Liver (tissue), 9 donors: ENCODE measurements around the gene ARHGAP8. TPM values are rescaled to one million over a fixed set of nuclear protein-coding genes. Genes with fewer than 3 reads are reported as not detected.

ENCODE experiments used
- DNase-seq: peaks from one replicate; pipeline ENCODE4 v3.0.0-alpha.2; 2017; ENCODE audit warnings: low spot score
- H3K27ac ChIP-seq, 2 donors: one replicate each; pipeline ENCODE4 v1.7.0; 2013; ENCODE audit warnings: inconsistent platforms in 2 of 2, low read length in 2 of 2, control low read depth in 1 of 2, low read depth in 1 of 2, mild to moderate bottlenecking in 1 of 2
- H3K27me3 ChIP-seq, 4 donors: one replicate each; pipeline versions ENCODE4 v1.6.1 to v1.7.0; 2013; ENCODE audit warnings: low read length in 3 of 4, inconsistent platforms in 1 of 4, mild to moderate bottlenecking in 1 of 4, moderate library complexity in 1 of 4; ENCODE audit not compliant: control insufficient read depth in 4 of 4, insufficient read depth in 4 of 4
- H3K36me3 ChIP-seq, 4 donors: one replicate each; pipeline versions ENCODE4 v1.6.1 to v1.7.0; 2013; ENCODE audit warnings: low read length in 3 of 4, mild to moderate bottlenecking in 3 of 4, low read depth in 1 of 4, moderate library complexity in 1 of 4; ENCODE audit not compliant: control insufficient read depth in 4 of 4, insufficient read depth in 3 of 4
- H3K4me1 ChIP-seq, 4 donors: one replicate each; pipeline versions ENCODE4 v1.6.1 to v1.7.0; 2013; ENCODE audit warnings: low read length in 3 of 4, mild to moderate bottlenecking in 3 of 4, moderate library complexity in 1 of 4; ENCODE audit not compliant: control insufficient read depth in 4 of 4, insufficient read depth in 4 of 4
- H3K4me3 ChIP-seq, 3 donors: one replicate each; pipeline versions ENCODE4 v1.6.1 to v1.7.0; 2013; ENCODE audit warnings: low read length in 3 of 3, control low read depth in 1 of 3, low read depth in 1 of 3, mild to moderate bottlenecking in 1 of 3
- H3K9ac ChIP-seq, 2 donors: one replicate each; pipeline ENCODE4 v1.7.0; 2013; ENCODE audit warnings: low read length in 2 of 2, mild to moderate bottlenecking in 2 of 2, moderate library complexity in 2 of 2, control low read depth in 1 of 2, low read depth in 1 of 2
- H3K9me3 ChIP-seq, 4 donors: one replicate each; pipeline versions ENCODE4 v1.6.1 to v1.7.0; 2013; ENCODE audit warnings: low read length in 3 of 4; ENCODE audit not compliant: control insufficient read depth in 4 of 4
- EGR1 ChIP-seq, 2 donors: IDR thresholded peaks; 2 replicates each; pipeline ENCODE4 v1.6.1; 2016 to 2018; ENCODE audit warnings: antibody characterized with exemption in 2 of 2, low read depth in 2 of 2
- GABPA ChIP-seq, 2 donors: IDR thresholded peaks in 1 of 2; conservative IDR thresholded peaks in 1 of 2; 2 replicates each; pipeline ENCODE4 v1.6.1; 2016; ENCODE audit warnings: antibody characterized with exemption in 2 of 2, mild to moderate bottlenecking in 1 of 2, moderate library complexity in 1 of 2
- HNF4G ChIP-seq: IDR thresholded peaks from 2 replicates; pipeline ENCODE4 v1.6.1; 2016; ENCODE audit warnings: antibody characterized with exemption
- JUND ChIP-seq, 2 donors: IDR thresholded peaks; 2 replicates each; pipeline ENCODE4 v1.6.1; 2016; ENCODE audit warnings: antibody characterized with exemption in 2 of 2
- NR2F2 ChIP-seq: IDR thresholded peaks from 2 replicates; pipeline ENCODE4 v1.6.1; 2016; ENCODE audit warnings: antibody characterized with exemption
- RAD21 ChIP-seq, 2 donors: IDR thresholded peaks; 2 replicates each; pipeline ENCODE4 v1.6.1; 2016; ENCODE audit warnings: antibody characterized with exemption in 2 of 2, mild to moderate bottlenecking in 2 of 2
- RXRA ChIP-seq, 2 donors: IDR thresholded peaks; 2 replicates each; pipeline ENCODE4 v1.6.1; 2017 to 2018; ENCODE audit warnings: antibody characterized with exemption in 2 of 2, mild to moderate bottlenecking in 1 of 2
- TAF1 ChIP-seq: conservative IDR thresholded peaks from 2 replicates; pipeline ENCODE4 v1.6.1; 2016; ENCODE audit warnings: antibody characterized with exemption, mild to moderate bottlenecking
- WGBS: extraction: QIAGEN DNeasy Blood & Tissue Kit; methylation state at CpG from one replicate; pipeline ENCODE4 v1.1.7; 2013; 5-methylcytosine and 5-hydroxymethylcytosine counted together
- polyA plus RNA-seq, 2 donors: library from polyadenylated mRNA; stranded (reverse) in 1 of 2; unstranded in 1 of 2; fragments of 200-250 nt in 1 of 2; fragments of >200 nt in 1 of 2; fragmentation: Nextera tagmentation in 1 of 2; extraction: Ambion mirVana in 1 of 2; gene quantifications; one replicate each; pipeline versions ENCODE4 v1.2.1 to v1.2.3, GENCODE V29; 2013 to 2015
- total RNA-seq, 2 donors: library from RNA; depleted of rRNA; stranded (reverse); fragments of >200 nt; gene quantifications; one replicate each; pipeline ENCODE4 v1.2.3, GENCODE V29; 2014
- TF ChIP-seq, protein P1 (sequence below): IDR thresholded peaks from 2 replicates; pipeline ENCODE4 v1.6.1; 2016; ENCODE audit warnings: antibody characterized with exemption
- TF ChIP-seq, protein P2 (sequence below): IDR thresholded peaks from 2 replicates; pipeline ENCODE4 v1.6.1; 2016; ENCODE audit warnings: antibody characterized with exemption, mild to moderate bottlenecking
- TF ChIP-seq, protein P3 (sequence below): IDR thresholded peaks from 2 replicates; pipeline ENCODE4 v1.6.1; 2016; ENCODE audit warnings: antibody characterized with exemption
- TF ChIP-seq, protein P4 (sequence below): fragments of 150-350 bp; IDR thresholded peaks from 2 replicates; pipeline ENCODE4 v1.5.1; 2017; ENCODE audit warnings: improper control_type of control experiment, low read depth, low read length; ENCODE audit not compliant: missing input control
- donor health status: healthy.
- donor health status: healthy.
- donor health status: healthy.
- donor health status: healthy.
- donor health status: healthy.

ARHGAP8 gene
- total and polyA plus RNA-seq, 4 donors, result 0.58 to 1.8 (median 1.1) TPM

DNA sequence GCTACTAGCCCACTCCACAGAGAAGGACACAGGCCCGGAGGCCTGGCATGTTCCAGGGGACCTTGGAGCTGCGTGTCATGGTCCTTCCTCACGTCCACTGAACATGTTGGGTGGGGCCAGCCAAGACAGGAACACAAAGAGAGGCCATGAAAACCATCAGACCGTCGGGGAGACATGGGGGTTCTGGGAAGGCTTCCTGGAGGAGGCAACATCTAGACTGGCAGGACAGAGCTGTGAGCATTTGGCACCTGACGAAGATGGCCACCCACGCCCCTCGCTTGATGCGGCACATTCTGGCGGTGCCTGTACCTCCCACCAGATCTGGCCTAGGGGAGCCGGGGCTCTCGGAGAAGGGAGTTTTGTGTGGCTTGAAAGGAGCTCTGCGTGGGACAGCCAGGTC lies 24.7 kb upstream of the ARHGAP8 start (continued):
- TF ChIP-seq, protein P1, sequence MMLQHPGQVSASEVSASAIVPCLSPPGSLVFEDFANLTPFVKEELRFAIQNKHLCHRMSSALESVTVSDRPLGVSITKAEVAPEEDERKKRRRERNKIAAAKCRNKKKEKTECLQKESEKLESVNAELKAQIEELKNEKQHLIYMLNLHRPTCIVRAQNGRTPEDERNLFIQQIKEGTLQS, result no peak
- TF ChIP-seq RXRA (IDR thresholded peaks at IDR 0.05) (no peak), JUND (IDR thresholded peaks at IDR 0.05) (no peak), NR2F2 (no peak), HNF4G (no peak), TAF1 (no peak), EGR1 (IDR thresholded peaks at IDR 0.05; ENCODE audit: low read depth in 2 of 2) (no peak)

DNA sequence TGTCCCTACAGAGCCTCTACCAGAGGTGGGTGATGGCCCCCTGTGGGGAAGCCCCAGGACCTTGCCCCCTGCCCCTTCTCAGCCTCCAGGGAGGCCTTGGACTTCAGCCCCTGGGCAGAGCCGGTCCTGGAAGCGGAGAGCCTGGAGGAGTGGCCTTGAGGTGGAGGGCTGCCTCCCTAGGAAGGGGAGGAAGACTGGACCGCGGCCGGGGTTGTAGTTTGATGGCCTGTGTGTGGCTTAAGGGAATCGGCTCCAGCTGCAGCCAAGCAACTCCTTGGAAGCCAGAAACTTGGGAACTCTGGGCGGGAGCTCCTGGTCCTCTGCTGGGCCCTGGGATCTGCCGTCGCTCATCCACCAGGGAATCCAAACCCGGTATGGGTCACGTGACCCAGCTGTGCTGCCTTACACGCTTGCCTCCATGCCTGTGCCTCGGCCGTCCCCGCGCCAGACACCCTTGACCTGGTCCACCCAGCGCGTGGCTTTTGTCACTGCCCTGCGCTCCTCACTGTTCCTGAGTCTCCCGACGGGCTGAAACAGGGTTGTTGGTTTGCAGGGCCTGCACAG lies 23.5 kb upstream of the ARHGAP8 start:
- Histone ChIP-seq H3K36me3 (peaks cover 2 to 18% (median 6%) of the 10 kb centered on the region in 4 donors), H3K4me3 (no peak overlapping the region), H3K9ac (no peak overlapping the region), H3K9me3 (no peaks in the 10 kb centered on the region), H3K27me3 (no peaks in the 10 kb centered on the region), H3K27ac (peak overlapping the region; percentile 26 to 37), H3K4me1 (peaks cover 0 to 11% (median 4%) of the 10 kb centered on the region in 4 donors)
- 68% methylated on average over 21 of the region's 21 CpGs for WGBS
- no peak for TF ChIP-seq TAF1
- TF ChIP-seq, protein P1, result no peak
- no peak for TF ChIP-seq HNF4G
- no peak for TF ChIP-seq RAD21 (IDR thresholded peaks at IDR 0.05)
- TF ChIP-seq, protein P2, sequence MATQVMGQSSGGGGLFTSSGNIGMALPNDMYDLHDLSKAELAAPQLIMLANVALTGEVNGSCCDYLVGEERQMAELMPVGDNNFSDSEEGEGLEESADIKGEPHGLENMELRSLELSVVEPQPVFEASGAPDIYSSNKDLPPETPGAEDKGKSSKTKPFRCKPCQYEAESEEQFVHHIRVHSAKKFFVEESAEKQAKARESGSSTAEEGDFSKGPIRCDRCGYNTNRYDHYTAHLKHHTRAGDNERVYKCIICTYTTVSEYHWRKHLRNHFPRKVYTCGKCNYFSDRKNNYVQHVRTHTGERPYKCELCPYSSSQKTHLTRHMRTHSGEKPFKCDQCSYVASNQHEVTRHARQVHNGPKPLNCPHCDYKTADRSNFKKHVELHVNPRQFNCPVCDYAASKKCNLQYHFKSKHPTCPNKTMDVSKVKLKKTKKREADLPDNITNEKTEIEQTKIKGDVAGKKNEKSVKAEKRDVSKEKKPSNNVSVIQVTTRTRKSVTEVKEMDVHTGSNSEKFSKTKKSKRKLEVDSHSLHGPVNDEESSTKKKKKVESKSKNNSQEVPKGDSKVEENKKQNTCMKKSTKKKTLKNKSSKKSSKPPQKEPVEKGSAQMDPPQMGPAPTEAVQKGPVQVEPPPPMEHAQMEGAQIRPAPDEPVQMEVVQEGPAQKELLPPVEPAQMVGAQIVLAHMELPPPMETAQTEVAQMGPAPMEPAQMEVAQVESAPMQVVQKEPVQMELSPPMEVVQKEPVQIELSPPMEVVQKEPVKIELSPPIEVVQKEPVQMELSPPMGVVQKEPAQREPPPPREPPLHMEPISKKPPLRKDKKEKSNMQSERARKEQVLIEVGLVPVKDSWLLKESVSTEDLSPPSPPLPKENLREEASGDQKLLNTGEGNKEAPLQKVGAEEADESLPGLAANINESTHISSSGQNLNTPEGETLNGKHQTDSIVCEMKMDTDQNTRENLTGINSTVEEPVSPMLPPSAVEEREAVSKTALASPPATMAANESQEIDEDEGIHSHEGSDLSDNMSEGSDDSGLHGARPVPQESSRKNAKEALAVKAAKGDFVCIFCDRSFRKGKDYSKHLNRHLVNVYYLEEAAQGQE, result no peak
- no peak for DNase-seq

GRCh38 chr22:44729391-44730021 lies 22.9 kb upstream of the ARHGAP8 start:
- TF ChIP-seq, protein P3, sequence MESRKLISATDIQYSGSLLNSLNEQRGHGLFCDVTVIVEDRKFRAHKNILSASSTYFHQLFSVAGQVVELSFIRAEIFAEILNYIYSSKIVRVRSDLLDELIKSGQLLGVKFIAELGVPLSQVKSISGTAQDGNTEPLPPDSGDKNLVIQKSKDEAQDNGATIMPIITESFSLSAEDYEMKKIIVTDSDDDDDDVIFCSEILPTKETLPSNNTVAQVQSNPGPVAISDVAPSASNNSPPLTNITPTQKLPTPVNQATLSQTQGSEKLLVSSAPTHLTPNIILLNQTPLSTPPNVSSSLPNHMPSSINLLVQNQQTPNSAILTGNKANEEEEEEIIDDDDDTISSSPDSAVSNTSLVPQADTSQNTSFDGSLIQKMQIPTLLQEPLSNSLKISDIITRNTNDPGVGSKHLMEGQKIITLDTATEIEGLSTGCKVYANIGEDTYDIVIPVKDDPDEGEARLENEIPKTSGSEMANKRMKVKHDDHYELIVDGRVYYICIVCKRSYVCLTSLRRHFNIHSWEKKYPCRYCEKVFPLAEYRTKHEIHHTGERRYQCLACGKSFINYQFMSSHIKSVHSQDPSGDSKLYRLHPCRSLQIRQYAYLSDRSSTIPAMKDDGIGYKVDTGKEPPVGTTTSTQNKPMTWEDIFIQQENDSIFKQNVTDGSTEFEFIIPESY, result no peak
- TF ChIP-seq NR2F2 (peak; percentile 52), GABPA (IDR thresholded peaks at IDR 0.05 in 1 of 2, conservative IDR thresholded peaks at IDR 0.05 in 1 of 2) (no peak), TAF1 (no peak)
- TF ChIP-seq, protein P4, sequence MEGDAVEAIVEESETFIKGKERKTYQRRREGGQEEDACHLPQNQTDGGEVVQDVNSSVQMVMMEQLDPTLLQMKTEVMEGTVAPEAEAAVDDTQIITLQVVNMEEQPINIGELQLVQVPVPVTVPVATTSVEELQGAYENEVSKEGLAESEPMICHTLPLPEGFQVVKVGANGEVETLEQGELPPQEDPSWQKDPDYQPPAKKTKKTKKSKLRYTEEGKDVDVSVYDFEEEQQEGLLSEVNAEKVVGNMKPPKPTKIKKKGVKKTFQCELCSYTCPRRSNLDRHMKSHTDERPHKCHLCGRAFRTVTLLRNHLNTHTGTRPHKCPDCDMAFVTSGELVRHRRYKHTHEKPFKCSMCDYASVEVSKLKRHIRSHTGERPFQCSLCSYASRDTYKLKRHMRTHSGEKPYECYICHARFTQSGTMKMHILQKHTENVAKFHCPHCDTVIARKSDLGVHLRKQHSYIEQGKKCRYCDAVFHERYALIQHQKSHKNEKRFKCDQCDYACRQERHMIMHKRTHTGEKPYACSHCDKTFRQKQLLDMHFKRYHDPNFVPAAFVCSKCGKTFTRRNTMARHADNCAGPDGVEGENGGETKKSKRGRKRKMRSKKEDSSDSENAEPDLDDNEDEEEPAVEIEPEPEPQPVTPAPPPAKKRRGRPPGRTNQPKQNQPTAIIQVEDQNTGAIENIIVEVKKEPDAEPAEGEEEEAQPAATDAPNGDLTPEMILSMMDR, result peak; percentile 12
- Histone ChIP-seq H3K4me3 (no peak overlapping the region), H3K27ac (peak overlapping the region; percentile 10 to 37), H3K9me3 (no peaks in the 10 kb centered on the region), H3K36me3 (peaks cover 2 to 18% (median 6%) of the 10 kb centered on the region in 4 donors), H3K9ac (no peak overlapping the region), H3K4me1 (peaks cover 0 to 11% (median 4%) of the 10 kb centered on the region in 4 donors), H3K27me3 (no peaks in the 10 kb centered on the region)
- 75% methylated on average over 39 of the region's 39 CpGs for WGBS
- no peak for DNase-seq
